Upper lobe of left lung (tissue), 4 donors: ENCODE measurements around the gene KHSRP.

Experiments
- EP300 ChIP-seq, 4 donors: sonication (generic); formaldehyde crosslinking; IDR thresholded peaks; one replicate each; pipeline ENCODE4 v1.5.1; 2017; ENCODE audit warnings: antibody characterized with exemption in 4 of 4, control low read depth in 2 of 4
- POLR2AphosphoS5 ChIP-seq, 2 donors: sonication (generic); formaldehyde crosslinking; IDR thresholded peaks; one replicate each; pipeline ENCODE4 v1.5.1; 2017; ENCODE audit warnings: antibody characterized with exemption in 2 of 2

- TF ChIP-seq POLR2AphosphoS5 (IDR thresholded peaks at IDR 0.05) (no peak), EP300 (IDR thresholded peaks at IDR 0.05) (no peak)
These were observed 8.9 kb downstream of the KHSRP start for GRCh38 chr19:6415591-6416190.
